ENCODE data around the gene HADHB.

DNA sequence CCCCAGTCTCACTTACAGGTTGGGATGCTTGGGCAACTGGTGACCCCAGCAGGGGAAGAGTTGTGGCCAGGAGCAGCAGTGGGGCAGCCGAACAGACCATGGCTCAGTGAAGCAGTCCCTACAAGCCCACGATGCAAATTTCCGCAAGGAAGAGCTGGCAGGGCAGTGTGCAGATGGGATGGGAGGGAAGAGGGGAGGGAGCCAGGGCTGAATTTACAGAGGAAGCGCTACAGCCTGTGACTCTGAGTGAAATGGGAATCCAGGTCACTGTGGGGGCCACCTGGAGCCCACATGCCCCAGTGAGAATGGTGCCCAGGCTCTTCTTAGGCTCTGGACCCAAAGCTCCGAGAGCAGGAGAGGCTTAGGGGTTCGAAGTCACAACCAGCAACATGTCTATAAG is 74.2 kb downstream of the HADHB start:
- TF ChIP-seq POLR2AphosphoS5 (IDR thresholded peaks at IDR 0.05; ENCODE audit: low read depth, low read length), result no peak
- no peak for TF ChIP-seq TAF1 (IDR thresholded peaks at IDR 0.05; ENCODE audit: borderline replicate concordance, insufficient read depth, low read length)
- TF ChIP-seq SIN3A (IDR thresholded peaks at IDR 0.05; ENCODE audit: borderline replicate concordance, insufficient read depth, low read length), result no peak
- TF ChIP-seq, protein P1, sequence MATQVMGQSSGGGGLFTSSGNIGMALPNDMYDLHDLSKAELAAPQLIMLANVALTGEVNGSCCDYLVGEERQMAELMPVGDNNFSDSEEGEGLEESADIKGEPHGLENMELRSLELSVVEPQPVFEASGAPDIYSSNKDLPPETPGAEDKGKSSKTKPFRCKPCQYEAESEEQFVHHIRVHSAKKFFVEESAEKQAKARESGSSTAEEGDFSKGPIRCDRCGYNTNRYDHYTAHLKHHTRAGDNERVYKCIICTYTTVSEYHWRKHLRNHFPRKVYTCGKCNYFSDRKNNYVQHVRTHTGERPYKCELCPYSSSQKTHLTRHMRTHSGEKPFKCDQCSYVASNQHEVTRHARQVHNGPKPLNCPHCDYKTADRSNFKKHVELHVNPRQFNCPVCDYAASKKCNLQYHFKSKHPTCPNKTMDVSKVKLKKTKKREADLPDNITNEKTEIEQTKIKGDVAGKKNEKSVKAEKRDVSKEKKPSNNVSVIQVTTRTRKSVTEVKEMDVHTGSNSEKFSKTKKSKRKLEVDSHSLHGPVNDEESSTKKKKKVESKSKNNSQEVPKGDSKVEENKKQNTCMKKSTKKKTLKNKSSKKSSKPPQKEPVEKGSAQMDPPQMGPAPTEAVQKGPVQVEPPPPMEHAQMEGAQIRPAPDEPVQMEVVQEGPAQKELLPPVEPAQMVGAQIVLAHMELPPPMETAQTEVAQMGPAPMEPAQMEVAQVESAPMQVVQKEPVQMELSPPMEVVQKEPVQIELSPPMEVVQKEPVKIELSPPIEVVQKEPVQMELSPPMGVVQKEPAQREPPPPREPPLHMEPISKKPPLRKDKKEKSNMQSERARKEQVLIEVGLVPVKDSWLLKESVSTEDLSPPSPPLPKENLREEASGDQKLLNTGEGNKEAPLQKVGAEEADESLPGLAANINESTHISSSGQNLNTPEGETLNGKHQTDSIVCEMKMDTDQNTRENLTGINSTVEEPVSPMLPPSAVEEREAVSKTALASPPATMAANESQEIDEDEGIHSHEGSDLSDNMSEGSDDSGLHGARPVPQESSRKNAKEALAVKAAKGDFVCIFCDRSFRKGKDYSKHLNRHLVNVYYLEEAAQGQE (IDR thresholded peaks at IDR 0.05; ENCODE audit: insufficient read depth in 1 of 2, low read depth in 2 of 2, low read length in 2 of 2), result no peak
- no peak for TF ChIP-seq FOXP2 (optimal IDR thresholded peaks at IDR 0.05; ENCODE audit: borderline replicate concordance, extremely low read depth, extremely low read length, insufficient read depth)
